Mucosa of descending colon (tissue), 3 donors: ENCODE measurements around the gene CAMSAP2. TPM values are rescaled to one million over a fixed set of nuclear protein-coding genes. Genes with fewer than 3 reads are reported as not detected.

Source experiments
- ATAC-seq: fragments of 200-7000 bp; cut with Tn5 transposase; one replicate; pipeline ENCODE4 v1.9.1; 2020; ENCODE audit warnings: mild to moderate bottlenecking, moderate library complexity
- DNase-seq, 3 donors: peaks; one replicate each; pipeline ENCODE4 v3.0.0-alpha.2; 2020
- H3K36me3 ChIP-seq: fragments of 200-600 bp; one replicate; pipeline ENCODE4 v1.8.0; 2021; ENCODE audit warnings: low read depth, mild to moderate bottlenecking
- H3K4me1 ChIP-seq: fragments of 200-600 bp; one replicate; pipeline ENCODE4 v1.8.0; 2021; ENCODE audit warnings: low read depth, mild to moderate bottlenecking
- H3K4me3 ChIP-seq: fragments of 200-600 bp; one replicate; pipeline ENCODE4 v1.8.0; 2021; ENCODE audit warnings: mild to moderate bottlenecking
- H3K9me3 ChIP-seq: fragments of 200-600 bp; one replicate; pipeline ENCODE4 v1.8.0; 2021; ENCODE audit warnings: mild to moderate bottlenecking
- CTCF ChIP-seq: fragments of 200-600 bp; IDR thresholded peaks from one replicate; pipeline ENCODE4 v1.8.0; 2022; ENCODE audit warnings: antibody characterized with exemption, mild to moderate bottlenecking
- intact Hi-C, 2 donors: fragments of 100-400 bp; cut with DNase I in 1 of 2; cut with micrococcal nuclease in 1 of 2; formaldehyde crosslinking; loops; one replicate each; pipeline versions ENCODE4 v1.11.0 to v1.11.1; 2022; cut with DNase I, micrococcal nuclease
- total RNA-seq, 3 donors: library from RNA; stranded (reverse); fragmentation: NEBNext Ultra II Directional in 2 of 3; extraction: Animal tissue kit (Norgen Biotek cat#: 25700) in 2 of 3; gene quantifications; one replicate each; pipeline versions ENCODE4 v1.2.1 to v1.2.4, GENCODE V29; 2021 to 2023
- donor health status: DM: no; HTN: no; CAD: no; lungs with moderate emphysema.
- donor health status: DM: no; HTN: no; CAD: no.
- donor health status: DM: no; HTN: yes; CAD: no.

Gene CAMSAP2
- total RNA-seq, 3 donors from 2014 or later, result 5.0 to 34.0 (median 7.1) TPM

DNA sequence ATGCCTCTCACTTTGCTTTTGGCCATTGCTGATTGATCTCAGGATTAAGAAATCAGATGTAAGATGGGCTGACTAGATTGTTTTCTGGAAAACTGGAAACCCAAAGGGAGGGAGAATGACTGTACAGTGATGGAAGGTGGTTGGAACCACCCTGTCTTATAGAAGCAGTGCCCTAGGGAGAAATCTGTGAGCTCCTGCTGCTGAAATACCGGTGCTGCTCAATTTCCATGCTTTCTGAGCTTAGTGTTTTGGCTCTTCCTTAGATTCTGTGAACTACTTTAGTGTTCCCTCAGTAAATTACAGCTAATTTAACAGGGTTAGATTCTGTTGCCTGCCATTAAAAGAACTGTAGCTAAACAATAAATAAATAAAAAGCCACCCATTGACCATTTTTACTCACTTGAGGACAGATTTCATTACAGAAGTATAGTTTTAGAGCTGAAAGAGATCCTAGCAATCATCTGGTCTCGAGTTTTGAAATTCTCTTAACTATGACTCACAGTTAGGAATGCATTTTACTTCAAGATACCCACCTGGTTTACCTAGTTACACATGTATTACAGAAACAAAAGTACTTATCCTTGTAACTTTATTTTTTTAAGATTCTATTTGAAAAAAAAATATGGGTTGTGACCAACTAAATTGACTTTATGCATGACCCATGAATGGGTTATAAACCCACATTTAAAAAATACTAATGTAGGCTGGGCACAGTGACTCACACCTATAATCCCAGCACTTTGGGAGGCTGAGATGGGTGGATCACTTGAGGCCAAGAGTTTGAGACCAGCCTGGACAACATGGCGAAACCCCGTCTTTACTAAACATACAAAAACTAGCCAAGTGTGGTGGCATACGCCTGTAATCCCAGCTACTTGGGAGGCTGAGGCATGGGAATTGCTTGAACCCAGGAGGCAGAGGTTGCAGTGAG lies 33.2 kb downstream of the CAMSAP2 start:
- Histone ChIP-seq H3K4me3 (no peak overlapping the region), H3K36me3 (no peaks in the 10 kb centered on the region), H3K9me3 (no peaks in the 10 kb centered on the region), H3K4me1 (no peaks in the 10 kb centered on the region)
- intact Hi-C loops, result no loop called here
- DNase-seq (no peak), ATAC-seq (no peak)
- no peak for TF ChIP-seq CTCF

DNA sequence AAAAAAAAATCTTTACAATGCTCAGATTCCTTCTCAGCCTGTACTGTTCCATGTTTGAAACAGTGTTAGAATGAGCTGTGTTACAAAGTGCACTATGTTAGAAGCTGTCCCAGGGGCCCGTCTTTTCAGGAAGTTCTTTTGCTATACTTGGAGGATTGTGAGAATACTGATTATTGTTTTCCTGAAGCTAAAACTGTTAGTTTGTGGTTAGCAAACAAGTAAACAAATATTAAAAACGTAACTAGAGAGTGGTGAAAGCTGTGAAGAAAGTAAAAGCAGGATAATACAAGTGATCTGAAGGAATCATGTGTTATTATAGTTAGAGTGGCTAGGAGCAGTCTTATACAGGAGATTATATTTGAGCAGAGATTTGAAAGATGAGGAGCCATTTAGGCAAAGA lies 35.6 kb downstream of the CAMSAP2 start:
- Histone ChIP-seq H3K36me3 (no peaks in the 10 kb centered on the region), H3K4me3 (no peak overlapping the region), H3K9me3 (no peaks in the 10 kb centered on the region), H3K4me1 (no peaks in the 10 kb centered on the region)
- TF ChIP-seq CTCF, result no peak
- ATAC-seq (no peak), DNase-seq (no peak)
- intact Hi-C loops, result no loop called here

GRCh38 chr1:200774735-200775444 lies 36.2 kb downstream of the CAMSAP2 start:
- no peaks in the 10 kb centered on the region for H3K9me3 ChIP-seq
- no peaks in the 10 kb centered on the region for H3K4me1 ChIP-seq
- H3K36me3 ChIP-seq, result no peaks in the 10 kb centered on the region
- intact Hi-C loops, result no loop called here
- H3K4me3 ChIP-seq, result no peak overlapping the region
- ATAC-seq, result no peak
- no peak for TF ChIP-seq CTCF
- no peak for DNase-seq

DNA sequence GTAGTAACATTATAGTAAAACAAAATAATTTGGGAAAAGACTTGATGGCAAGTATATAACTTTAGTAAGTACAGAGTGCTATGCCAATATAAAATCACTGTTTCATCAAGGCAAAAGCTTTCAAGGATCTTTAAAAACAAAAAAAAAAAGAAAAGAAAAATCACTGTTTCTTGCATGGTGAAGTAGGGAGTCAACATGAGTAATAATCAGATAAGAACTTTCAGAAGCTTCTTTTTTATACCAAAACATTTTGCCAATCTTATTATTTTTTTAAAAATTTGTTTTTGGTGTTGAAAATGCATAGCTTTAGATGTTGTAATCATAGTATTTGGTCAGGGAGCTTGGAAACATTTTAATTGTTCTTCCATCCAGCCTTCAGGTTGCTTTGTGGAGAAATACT lies 37.2 kb downstream of the CAMSAP2 start:
- intact Hi-C loops, result no loop called here
- no peak for TF ChIP-seq CTCF
- H3K36me3 ChIP-seq, result no peaks in the 10 kb centered on the region
- no peak overlapping the region for H3K4me3 ChIP-seq
- ATAC-seq (no peak), DNase-seq (no peak)
- H3K9me3 ChIP-seq, result no peaks in the 10 kb centered on the region
- peaks cover under 1% of the 10 kb centered on the region for H3K4me1 ChIP-seq

GRCh38 chr1:200776949-200777348 lies 38.3 kb downstream of the CAMSAP2 start:
- intact Hi-C loops, result no loop called here
- ATAC-seq, result peak; percentile 73
- Histone ChIP-seq H3K4me1 (peaks cover 6% of the 10 kb centered on the region), H3K4me3 (no peak overlapping the region), H3K9me3 (no peaks in the 10 kb centered on the region), H3K36me3 (no peaks in the 10 kb centered on the region)
- DNase-seq, result no peak
- TF ChIP-seq CTCF, result no peak
